Measurements from ENCODE around the gene ADGRF4.

DNA sequence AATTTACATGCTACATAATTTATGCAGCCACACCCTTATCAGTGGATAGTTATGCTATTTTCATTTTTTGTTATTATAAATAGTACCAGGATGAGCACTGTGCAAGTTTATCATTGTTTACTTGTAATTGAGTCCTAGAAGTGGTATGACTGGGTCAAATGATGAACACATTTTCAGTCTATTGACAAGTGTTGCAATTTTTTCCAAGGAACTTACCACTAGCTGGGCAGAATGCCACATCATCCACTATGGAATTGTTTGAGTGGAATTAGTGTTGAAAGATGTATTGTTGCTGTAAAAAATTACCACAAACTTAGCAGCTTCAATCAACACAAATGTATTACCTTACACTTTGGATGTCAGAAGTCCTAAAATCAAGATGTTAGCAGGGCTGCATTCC is 45.4 kb downstream of the ADGRF4 start:
- TF ChIP-seq CTCF (IDR thresholded peaks at IDR 0.05; ENCODE audit: poor library complexity, severe bottlenecking) = no peak
- no peak for TF ChIP-seq RAD21 (conservative IDR thresholded peaks at IDR 0.05)
- TF ChIP-seq EZH2 (IDR thresholded peaks at IDR 0.05; ENCODE audit: borderline replicate concordance, insufficient read depth, low read length, poor library complexity, severe bottlenecking) = no peak
- no peak for TF ChIP-seq POLR2AphosphoS5 (IDR thresholded peaks at IDR 0.05)
- no peak for TF ChIP-seq EP300 (conservative IDR thresholded peaks at IDR 0.05; ENCODE audit: poor library complexity, severe bottlenecking)
- TF ChIP-seq MXI1 (conservative IDR thresholded peaks at IDR 0.05; ENCODE audit: poor library complexity, severe bottlenecking) = no peak
